ENCODE results near the gene MRPL11.
A peak's percentile ranks its signal among the peaks of the same experiment; 100 is the strongest.

The MRPL11 gene

DNA sequence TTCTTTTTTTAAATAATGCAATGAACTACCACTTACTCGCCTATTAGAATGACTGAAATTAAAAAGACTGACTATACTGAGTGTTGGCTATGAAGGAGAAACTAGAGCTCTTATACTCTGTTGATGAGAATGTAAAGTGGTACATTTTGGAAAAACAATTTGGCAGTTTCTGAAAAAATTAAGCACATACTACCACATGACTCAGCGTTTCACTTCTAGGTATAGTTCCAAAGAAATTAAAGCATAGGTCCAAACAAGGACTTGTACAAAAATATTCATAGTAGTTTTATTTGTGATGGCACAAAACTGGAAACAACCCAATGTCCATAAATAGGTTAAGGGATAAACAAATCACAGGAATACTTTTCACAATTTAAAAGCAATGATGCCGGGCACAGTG, 44.7 kb downstream of the MRPL11 start:
- DNase-seq (ENCODE audit: low read depth, low spot score): no peak

DNA sequence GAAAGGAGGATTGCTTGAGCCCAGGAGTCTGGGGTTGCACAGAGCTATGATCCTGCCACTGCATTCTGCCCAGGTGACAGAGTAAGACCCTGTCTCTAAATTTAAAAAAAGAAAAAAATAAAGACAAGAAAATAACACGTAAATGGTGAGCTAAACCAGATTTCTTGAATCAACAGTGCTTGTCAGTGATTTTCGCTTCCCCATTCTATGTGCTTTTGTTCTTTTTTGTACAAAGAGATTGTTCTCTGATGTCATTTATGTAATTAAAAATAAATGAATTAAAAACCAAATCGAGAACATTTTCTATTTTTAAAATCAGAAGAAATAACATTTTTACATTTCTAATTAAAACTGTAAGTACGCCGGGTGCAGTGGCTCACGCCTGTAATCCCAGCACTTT, 47.3 kb downstream of the MRPL11 start:
- no peak for DNase-seq (ENCODE audit: low read depth, low spot score)

GRCh38 chr11:66388780-66389386, 49.8 kb downstream of the MRPL11 start:
- DNase-seq (ENCODE audit: low read depth, low spot score): peak; percentile 45

GRCh38 chr11:66386171-66387069, 52.2 kb downstream of the MRPL11 start:
- DNase-seq (ENCODE audit: low read depth, low spot score): peak; percentile 72

Data from smooth muscle cell of the brain vasculature (primary cell).